Erythroblast (primary cell): ENCODE results near the gene PGGHG.

Experiments used
- GATA1 ChIP-seq: IDR thresholded peaks from 2 replicates; pipeline ENCODE4 v1.6.1; 2011; ENCODE audit warnings: low read depth, mild to moderate bottlenecking, control low read depth, low read length, moderate library complexity
- POLR2A ChIP-seq: IDR thresholded peaks from 2 replicates; pipeline ENCODE4 v1.6.1; 2011; ENCODE audit warnings: mild to moderate bottlenecking, low read length

GRCh38 chr11:252666-253065 is 36.3 kb upstream of the PGGHG start:
- TF ChIP-seq POLR2A = no peak
- TF ChIP-seq GATA1 = no peak
